ENCODE results near the gene SPSB1. TPM values are rescaled to one million over a fixed set of nuclear protein-coding genes. Genes with fewer than 3 reads are reported as not detected.

Gene SPSB1
- total RNA-seq, 2 donors from 2014 or later = 29.0 to 57.1 TPM

DNA sequence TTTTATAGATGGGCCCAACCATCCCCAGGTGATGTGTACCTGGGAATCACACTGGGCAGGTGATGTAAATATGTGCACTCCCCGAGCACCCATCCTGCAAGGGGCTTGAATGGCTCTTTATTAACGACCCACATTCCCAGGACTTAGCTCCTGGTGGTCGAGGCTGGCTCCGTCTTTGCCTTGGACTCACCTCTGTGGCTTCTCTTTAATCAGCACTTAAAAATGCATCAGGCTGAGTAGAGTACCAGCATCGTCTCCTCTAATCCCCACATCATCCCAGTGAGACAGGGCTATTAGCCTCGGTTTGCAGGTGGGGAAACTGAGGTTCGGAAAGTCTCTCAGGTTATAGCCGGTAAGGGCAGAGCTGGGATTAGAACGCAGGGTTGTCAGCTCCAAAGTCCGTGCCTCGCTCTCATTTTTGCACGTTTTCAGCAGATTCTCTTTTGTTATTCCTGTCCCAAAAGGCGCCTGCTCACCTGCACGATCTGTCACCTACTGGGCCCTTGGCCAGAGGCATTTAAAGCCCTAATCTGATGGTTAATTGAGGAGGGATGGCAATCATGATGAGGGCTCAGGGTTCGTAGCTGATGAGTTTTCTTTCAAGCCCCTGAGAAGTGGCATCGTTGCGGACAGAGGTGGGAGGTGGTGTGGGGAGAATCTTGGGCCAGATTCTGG lies 29.4 kb downstream of the SPSB1 start:
- no peaks in the 10 kb centered on the region for H3K4me1 ChIP-seq (replicated peaks)
- intact Hi-C loops (cut with DNase I) = no loop called here
- DNase-seq (ENCODE audit: low spot score) = no peak
- TF ChIP-seq POLR2AphosphoS5 (IDR thresholded peaks at IDR 0.05) (no peak), POLR2A (IDR thresholded peaks at IDR 0.05) (no peak)
- TF ChIP-seq, protein P1, sequence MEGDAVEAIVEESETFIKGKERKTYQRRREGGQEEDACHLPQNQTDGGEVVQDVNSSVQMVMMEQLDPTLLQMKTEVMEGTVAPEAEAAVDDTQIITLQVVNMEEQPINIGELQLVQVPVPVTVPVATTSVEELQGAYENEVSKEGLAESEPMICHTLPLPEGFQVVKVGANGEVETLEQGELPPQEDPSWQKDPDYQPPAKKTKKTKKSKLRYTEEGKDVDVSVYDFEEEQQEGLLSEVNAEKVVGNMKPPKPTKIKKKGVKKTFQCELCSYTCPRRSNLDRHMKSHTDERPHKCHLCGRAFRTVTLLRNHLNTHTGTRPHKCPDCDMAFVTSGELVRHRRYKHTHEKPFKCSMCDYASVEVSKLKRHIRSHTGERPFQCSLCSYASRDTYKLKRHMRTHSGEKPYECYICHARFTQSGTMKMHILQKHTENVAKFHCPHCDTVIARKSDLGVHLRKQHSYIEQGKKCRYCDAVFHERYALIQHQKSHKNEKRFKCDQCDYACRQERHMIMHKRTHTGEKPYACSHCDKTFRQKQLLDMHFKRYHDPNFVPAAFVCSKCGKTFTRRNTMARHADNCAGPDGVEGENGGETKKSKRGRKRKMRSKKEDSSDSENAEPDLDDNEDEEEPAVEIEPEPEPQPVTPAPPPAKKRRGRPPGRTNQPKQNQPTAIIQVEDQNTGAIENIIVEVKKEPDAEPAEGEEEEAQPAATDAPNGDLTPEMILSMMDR (IDR thresholded peaks at IDR 0.05) = no peak
- H3K9me3 ChIP-seq = no peaks in the 10 kb centered on the region
- H3K4me3 ChIP-seq = no peak overlapping the region
- H3K27me3 ChIP-seq (replicated peaks; ENCODE audit: insufficient read depth) = no peaks in the 10 kb centered on the region
- no peaks in the 10 kb centered on the region for H3K36me3 ChIP-seq
- no peak overlapping the region for H3K27ac ChIP-seq
- 83% methylated on average over 17 of the region's 17 CpGs for WGBS

DNA sequence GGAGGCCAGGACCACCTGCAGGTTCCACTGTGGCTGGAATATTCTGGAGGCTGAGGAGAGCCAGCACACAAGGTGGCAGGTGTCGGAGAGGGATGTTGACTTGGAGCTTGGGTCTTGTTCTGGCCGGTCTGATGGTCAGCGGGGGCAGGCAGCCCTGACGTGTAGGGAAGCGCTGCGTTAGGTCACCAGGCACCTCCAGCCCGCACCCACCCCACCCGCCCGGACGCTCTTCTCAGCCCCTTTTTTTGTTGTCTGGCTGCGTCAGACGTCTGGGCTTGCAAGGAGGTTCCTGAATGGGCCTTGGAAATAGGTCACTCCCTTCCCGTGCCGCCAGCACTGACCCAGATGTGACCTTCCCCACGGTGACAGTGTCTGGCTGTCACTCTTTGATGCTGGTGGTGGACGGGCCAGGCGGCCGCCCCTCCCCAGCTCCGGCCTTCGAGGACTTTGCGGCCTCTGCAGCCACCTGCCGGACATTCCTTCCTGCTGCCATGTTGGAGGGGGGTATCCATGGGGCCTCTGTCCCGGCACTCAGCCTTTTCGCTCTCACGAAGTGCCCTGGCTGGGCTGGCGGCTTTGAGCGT lies 30.1 kb downstream of the SPSB1 start:
- H3K27ac ChIP-seq = no peak overlapping the region
- TF ChIP-seq POLR2AphosphoS5 (IDR thresholded peaks at IDR 0.05) = no peak
- TF ChIP-seq, protein P1 (IDR thresholded peaks at IDR 0.05) = no peak
- TF ChIP-seq POLR2A (IDR thresholded peaks at IDR 0.05) = no peak
- 91% methylated on average over 18 of the region's 27 CpGs for WGBS
- no peaks in the 10 kb centered on the region for H3K36me3 ChIP-seq
- no peak for DNase-seq (ENCODE audit: low spot score)
- no peaks in the 10 kb centered on the region for H3K9me3 ChIP-seq
- intact Hi-C loops (cut with DNase I) = no loop called here
- H3K4me3 ChIP-seq = no peak overlapping the region
- no peaks in the 10 kb centered on the region for H3K4me1 ChIP-seq (replicated peaks)
- H3K27me3 ChIP-seq (replicated peaks; ENCODE audit: insufficient read depth) = no peaks in the 10 kb centered on the region

DNA sequence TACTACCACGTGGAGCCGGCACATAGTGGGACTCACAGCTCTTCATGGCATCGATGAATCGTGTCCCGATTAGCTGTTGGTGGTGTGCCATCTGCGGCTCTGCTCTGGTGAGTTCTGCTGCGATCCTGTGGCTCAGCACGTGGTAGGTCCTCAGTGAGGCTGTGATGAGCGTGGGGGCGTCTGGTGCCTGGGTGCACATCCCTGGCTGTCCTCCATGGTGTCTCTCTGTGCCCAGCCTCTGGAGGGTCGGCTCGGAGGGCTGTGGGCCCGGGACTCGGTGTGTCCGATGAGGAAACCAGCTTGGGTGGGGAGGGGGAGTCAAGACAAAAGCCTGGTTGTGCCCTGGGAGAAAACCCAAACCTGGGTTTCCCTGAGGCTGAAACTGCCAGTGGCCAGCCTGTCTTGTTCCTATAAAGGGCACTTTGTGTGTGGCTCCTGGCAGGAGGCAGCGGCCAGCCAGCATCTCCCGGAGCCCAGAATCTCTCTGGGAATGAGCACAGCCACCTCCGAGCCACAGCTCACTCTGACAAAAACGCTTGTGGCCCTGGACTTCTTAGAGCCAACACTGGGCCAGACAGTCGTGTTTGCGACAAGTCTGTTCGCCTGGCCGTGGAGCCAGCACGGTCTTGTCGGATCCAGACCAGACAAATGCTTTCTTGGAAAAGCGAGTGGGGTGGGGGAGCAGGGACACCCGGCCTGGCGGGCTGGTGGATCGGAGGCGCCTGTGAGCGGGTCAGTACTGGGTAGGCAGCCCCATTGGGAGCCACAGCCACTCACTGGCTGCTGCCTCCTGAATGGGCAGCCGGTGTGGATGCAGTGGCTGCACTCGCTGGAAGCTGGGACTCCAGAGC lies 31.8 kb downstream of the SPSB1 start:
- WGBS = 48% methylated on average over 31 of the region's 33 CpGs
- Histone ChIP-seq H3K27ac (peak overlapping the region in 1 of 2 donors; percentile 7), H3K27me3 (replicated peaks; ENCODE audit: insufficient read depth) (no peaks in the 10 kb centered on the region), H3K4me1 (replicated peaks) (no peaks in the 10 kb centered on the region), H3K4me3 (no peak overlapping the region), H3K36me3 (no peaks in the 10 kb centered on the region), H3K9me3 (no peaks in the 10 kb centered on the region)
- intact Hi-C loops (cut with DNase I) = loop anchor here (5.0 kb wide), 1 partner anchor 43 kb away; no protein-coding TSS in a partner anchor
- TF ChIP-seq POLR2AphosphoS5 (IDR thresholded peaks at IDR 0.05) = no peak
- no peak for TF ChIP-seq POLR2A (IDR thresholded peaks at IDR 0.05)
- TF ChIP-seq, protein P1 (IDR thresholded peaks at IDR 0.05) = no peak
- DNase-seq (ENCODE audit: low spot score) = peak; percentile 30

DNA sequence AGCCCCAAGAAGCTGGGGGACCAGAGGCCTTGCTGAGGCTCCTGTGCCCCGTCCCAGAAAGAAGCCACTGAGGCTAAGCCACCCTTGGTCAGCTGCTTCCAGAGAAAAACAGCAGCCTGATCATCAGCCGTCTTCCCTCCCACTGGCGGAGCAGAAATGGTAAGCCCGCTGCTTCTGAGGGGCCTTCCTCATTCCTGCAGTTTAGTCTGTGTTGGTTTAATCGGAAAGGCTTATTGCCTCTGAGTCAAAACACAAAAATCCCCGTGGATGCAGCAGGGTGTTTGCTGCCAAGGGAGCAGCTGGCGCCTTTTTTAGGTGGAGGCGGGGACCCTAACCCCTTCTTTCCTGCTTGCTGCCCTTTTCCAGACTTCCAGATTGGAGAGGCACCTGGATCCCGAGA lies 33.9 kb downstream of the SPSB1 start:
- TF ChIP-seq POLR2A (IDR thresholded peaks at IDR 0.05) (no peak), POLR2AphosphoS5 (IDR thresholded peaks at IDR 0.05) (peak; percentile 13)
- peak overlapping the region; percentile 35 to 38 for H3K27ac ChIP-seq
- no peaks in the 10 kb centered on the region for H3K4me1 ChIP-seq (replicated peaks)
- H3K36me3 ChIP-seq = no peaks in the 10 kb centered on the region
- no peaks in the 10 kb centered on the region for H3K27me3 ChIP-seq (replicated peaks; ENCODE audit: insufficient read depth)
- DNase-seq (ENCODE audit: low spot score) = no peak
- H3K4me3 ChIP-seq = no peak overlapping the region
- H3K9me3 ChIP-seq = no peaks in the 10 kb centered on the region
- 60% methylated on average over 9 of the region's 9 CpGs for WGBS
- intact Hi-C loops (cut with DNase I) = loop anchor here (5.0 kb wide), 1 partner anchor 41 kb away; no protein-coding TSS in a partner anchor

DNA sequence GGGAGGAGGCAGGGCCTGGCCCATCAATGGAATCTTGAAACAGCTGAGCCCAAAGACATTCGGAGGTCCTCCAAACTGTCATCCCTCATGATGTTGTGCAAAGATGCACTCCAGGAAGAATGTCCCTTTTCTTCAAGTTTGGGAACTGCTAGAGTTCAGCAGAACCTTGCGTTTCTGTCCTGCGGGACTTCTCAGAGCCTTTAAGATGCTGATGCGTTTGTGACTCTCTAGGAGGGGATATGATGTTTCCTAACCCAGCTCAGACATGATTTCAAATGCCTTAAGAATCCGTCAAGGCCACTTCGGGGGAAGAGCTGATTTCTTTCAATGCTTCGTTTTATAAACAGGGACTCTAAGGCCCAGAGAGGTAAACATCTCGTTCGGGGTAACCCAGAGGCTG lies 35.5 kb downstream of the SPSB1 start:
- H3K4me3 ChIP-seq = no peak overlapping the region
- whole genome bisulfite sequencing = 93% methylated on average over 9 of the region's 9 CpGs
- intact Hi-C loops (cut with DNase I) = loop anchor here (5.0 kb wide), 1 partner anchor 39 kb away; no protein-coding TSS in a partner anchor
- TF ChIP-seq POLR2A (IDR thresholded peaks at IDR 0.05) = no peak
- TF ChIP-seq POLR2AphosphoS5 (IDR thresholded peaks at IDR 0.05) = no peak
- TF ChIP-seq, protein P1 (IDR thresholded peaks at IDR 0.05) = no peak
- no peaks in the 10 kb centered on the region for H3K4me1 ChIP-seq (replicated peaks)
- no peaks in the 10 kb centered on the region for H3K36me3 ChIP-seq
- H3K9me3 ChIP-seq = no peaks in the 10 kb centered on the region
- no peaks in the 10 kb centered on the region for H3K27me3 ChIP-seq (replicated peaks; ENCODE audit: insufficient read depth)
- no peak overlapping the region for H3K27ac ChIP-seq
- DNase-seq (ENCODE audit: low spot score) = no peak

Data from prostate gland (tissue), 2 donors.